RKO (cell line): ENCODE measurements around the gene ORMDL2.
"Not testable (repeated sequence)": the region's sequence is repeated elsewhere in the genome, so short reads cannot be mapped to it uniquely, and the experiment has no call there.

Experiments
- DNase-seq: peaks from one replicate; pipeline ENCODE4 v3.0.0-alpha.2; 2016; ENCODE audit warnings: low spot score

ORMDL2 gene

GRCh38 chr12:55852740-55853139 is 34.9 kb downstream of the ORMDL2 start:
- no peak for DNase-seq

- DNase-seq, result no peak
Measured at GRCh38 chr12:55861396-55861795, 43.6 kb downstream of the ORMDL2 start.

GRCh38 chr12:55861871-55862270 is 44.0 kb downstream of the ORMDL2 start:
- no peak for DNase-seq

GRCh38 chr12:55862286-55862685 is 44.4 kb downstream of the ORMDL2 start:
- no peak for DNase-seq

- not testable (repeated sequence) for DNase-seq
Measured at GRCh38 chr12:55862931-55863330, 45.1 kb downstream of the ORMDL2 start.

GRCh38 chr12:55865327-55865726 is 47.5 kb downstream of the ORMDL2 start:
- DNase-seq, result no peak

- not testable (repeated sequence) for DNase-seq
Measured at GRCh38 chr12:55866454-55867004, 48.7 kb downstream of the ORMDL2 start.
